Vagina (tissue), 2 donors: ENCODE results near the gene PPRC1. TPM values are rescaled to one million over a fixed set of nuclear protein-coding genes. Genes with fewer than 3 reads are reported as not detected.

Source experiments
- DNase-seq, 2 donors: peaks; one replicate each; pipeline ENCODE4 v3.0.0-alpha.2; 2017; ENCODE audit errors: extremely low spot score in 2 of 2
- H3K27ac ChIP-seq: fragments of 200-600 bp; sonication (generic); one replicate; pipeline ENCODE4 v1.5.1; 2019
- H3K27me3 ChIP-seq: fragments of 200-600 bp; sonication (generic); one replicate; pipeline ENCODE4 v1.5.1; 2019
- H3K36me3 ChIP-seq, 2 donors: fragments of 200-600 bp; sonication (generic); one replicate each; pipeline ENCODE4 v1.5.1; 2017 to 2019
- H3K4me1 ChIP-seq: fragments of 200-600 bp; sonication (generic); one replicate; pipeline ENCODE4 v1.5.1; 2019
- H3K4me3 ChIP-seq, 2 donors: fragments of 200-600 bp; sonication (generic); 1 replicate in 1 of 2; 2 replicates in 1 of 2; pipeline ENCODE4 v1.5.1; 2016 to 2019
- H3K9me3 ChIP-seq: fragments of 200-600 bp; sonication (generic); one replicate; pipeline ENCODE4 v1.5.1; 2019
- CTCF ChIP-seq, 3 experiments: fragments of 450-650 bp in 2 of 3; fragments of 200-600 bp in 1 of 3; sonication (generic) in 1 of 3; IDR thresholded peaks; one replicate each; pipeline ENCODE4 v1.5.1; 2017 to 2019; ENCODE audit warnings: antibody characterized with exemption in 3 of 3, mild to moderate bottlenecking in 2 of 3, moderate library complexity in 2 of 3
- POLR2A ChIP-seq, 2 donors: fragments of 450-650 bp; IDR thresholded peaks; one replicate each; pipeline ENCODE4 v1.6.1; 2017; ENCODE audit warnings: antibody characterized with exemption in 2 of 2, mild to moderate bottlenecking in 2 of 2, moderate library complexity in 2 of 2
- POLR2AphosphoS5 ChIP-seq, 2 donors: sonication (generic); formaldehyde crosslinking; IDR thresholded peaks; one replicate each; pipeline ENCODE4 v1.9.0; 2017; ENCODE audit warnings: antibody characterized with exemption in 2 of 2, mild to moderate bottlenecking in 2 of 2, low read depth in 1 of 2; ENCODE audit not compliant: insufficient read depth in 1 of 2
- intact Hi-C: fragments of 100-400 bp; cut with DNase I; formaldehyde crosslinking; loops from one replicate; pipeline ENCODE4 v1.15.1; 2023
- total RNA-seq: library from RNA; depleted of rRNA; stranded (reverse); fragments of >200 nt; gene quantifications from one replicate; pipeline ENCODE4 v1.2.3, GENCODE V29; 2016

PPRC1 gene
- total RNA-seq, 1 donor from 2014 or later: 29.5 TPM

GRCh38 chr10:102117391-102118159 lies 15.3 kb upstream of the PPRC1 start:
- peak overlapping the region; percentile 99 for H3K27ac ChIP-seq
- peak in 1 of 2 donors; percentile 93 for DNase-seq
- no peaks in the 10 kb centered on the region for H3K9me3 ChIP-seq
- TF ChIP-seq POLR2AphosphoS5 (IDR thresholded peaks at IDR 0.05; ENCODE audit: insufficient read depth in 1 of 2, low read depth in 1 of 2) (peak; percentile 35 to 81), POLR2A (IDR thresholded peaks at IDR 0.05) (peak in 1 of 2 donors; percentile 30), CTCF (IDR thresholded peaks at IDR 0.05) (no peak)
- intact Hi-C loops: no loop called here
- peak overlapping the region; percentile 64 to 69 for H3K4me3 ChIP-seq
- H3K36me3 ChIP-seq: no peaks in the 10 kb centered on the region
- H3K27me3 ChIP-seq: no peaks in the 10 kb centered on the region
- H3K4me1 ChIP-seq: peaks cover 81% of the 10 kb centered on the region

DNA sequence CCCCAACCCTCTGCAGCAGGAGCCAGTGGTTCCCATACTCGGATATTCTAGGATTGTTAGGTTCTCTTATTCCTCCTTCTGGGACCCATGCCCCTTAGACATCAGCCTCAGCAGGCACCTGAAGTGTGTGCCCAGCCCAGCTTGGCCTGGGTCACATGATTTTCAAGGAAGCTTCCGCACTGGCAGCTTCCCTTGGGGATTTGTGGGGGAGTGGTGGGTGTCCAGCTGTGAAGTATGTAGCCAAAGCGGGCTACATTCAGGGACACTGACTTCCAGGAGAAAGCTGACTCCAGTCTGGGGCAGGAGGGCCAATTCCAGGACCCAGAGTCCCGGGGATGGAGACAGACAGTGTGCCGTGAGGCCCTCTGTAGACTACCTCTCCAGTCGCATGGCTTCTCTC lies 14.0 kb upstream of the PPRC1 start:
- no peaks in the 10 kb centered on the region for H3K36me3 ChIP-seq
- no peak for DNase-seq
- peaks cover 70% of the 10 kb centered on the region for H3K4me1 ChIP-seq
- no peaks in the 10 kb centered on the region for H3K27me3 ChIP-seq
- H3K27ac ChIP-seq: peak overlapping the region; percentile 99
- no peaks in the 10 kb centered on the region for H3K9me3 ChIP-seq
- H3K4me3 ChIP-seq: peak overlapping the region; percentile 64 to 69
- TF ChIP-seq CTCF (IDR thresholded peaks at IDR 0.05) (no peak), POLR2A (IDR thresholded peaks at IDR 0.05) (no peak), POLR2AphosphoS5 (IDR thresholded peaks at IDR 0.05; ENCODE audit: insufficient read depth in 1 of 2, low read depth in 1 of 2) (peak in 1 of 2 donors; percentile 29)
- intact Hi-C loops: no loop called here

GRCh38 chr10:102119417-102120141 lies 13.3 kb upstream of the PPRC1 start:
- Histone ChIP-seq H3K36me3 (no peaks in the 10 kb centered on the region), H3K9me3 (no peaks in the 10 kb centered on the region), H3K27ac (peak overlapping the region; percentile 99), H3K27me3 (no peaks in the 10 kb centered on the region), H3K4me1 (peaks cover 66% of the 10 kb centered on the region), H3K4me3 (peak overlapping the region; percentile 64 to 69)
- TF ChIP-seq POLR2A (IDR thresholded peaks at IDR 0.05) (peak in 1 of 2 donors; percentile 37), CTCF (IDR thresholded peaks at IDR 0.05) (no peak), POLR2AphosphoS5 (IDR thresholded peaks at IDR 0.05; ENCODE audit: insufficient read depth in 1 of 2, low read depth in 1 of 2) (no peak)
- DNase-seq: peak in 1 of 2 donors; percentile 95
- intact Hi-C loops: no loop called here

DNA sequence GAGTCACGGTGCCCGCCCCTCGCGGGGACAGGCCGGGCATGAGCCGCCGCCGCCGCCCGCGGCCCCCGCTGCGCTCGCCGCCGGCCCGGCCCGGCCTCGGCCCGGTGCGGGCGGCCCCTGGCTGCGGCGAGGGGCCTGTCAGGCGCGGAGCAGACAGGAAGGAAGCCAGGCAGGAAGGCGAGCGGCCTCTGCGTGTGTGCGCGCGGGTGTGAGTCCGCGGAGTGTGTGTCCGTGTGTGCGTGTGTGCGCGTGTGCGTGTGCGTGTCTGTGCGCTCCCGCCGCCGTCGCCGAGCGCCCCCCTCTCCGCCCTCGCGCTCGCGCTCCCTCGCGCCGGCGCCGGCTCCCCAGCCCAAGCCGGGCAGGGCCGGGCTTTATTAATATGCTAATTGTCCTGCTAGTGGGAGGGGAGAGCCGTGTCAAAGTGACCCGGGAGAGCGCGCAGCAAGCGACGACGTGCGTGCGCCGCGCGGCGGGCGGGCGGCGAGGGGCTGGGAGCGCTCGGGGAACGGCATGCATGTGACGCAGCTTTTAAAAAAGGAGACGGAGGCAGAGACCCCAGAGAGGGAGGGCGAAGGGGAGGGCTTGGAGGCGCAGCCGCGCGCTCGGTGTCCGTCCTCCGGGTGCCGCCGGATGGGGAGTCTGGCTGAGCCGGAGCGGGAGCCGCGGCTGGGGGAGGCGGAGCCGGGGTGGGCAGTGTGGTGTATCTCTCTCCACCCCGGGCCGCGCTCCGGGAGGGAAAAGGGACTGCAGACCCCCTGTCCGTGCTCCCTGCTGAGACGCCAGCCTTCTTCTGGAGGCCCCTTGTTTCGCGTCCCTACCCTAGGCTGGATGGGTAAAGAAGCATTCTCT lies 12.5 kb upstream of the PPRC1 start, which contains the start of gene LDB1:
LDB1 (minus strand) TSS at position 227 of the 849 bp plus-strand sequence. CDS start 258 bp downstream, outside the sequence.
- Histone ChIP-seq H3K27ac (peak within 1 kb of the TSS; percentile 99), H3K4me3 (peak within 1 kb of the TSS; percentile 64 to 69), H3K27me3 (no peaks in the 10 kb centered on the region), H3K36me3 (no peaks in the 10 kb centered on the region), H3K4me1 (peaks cover 61% of the 10 kb centered on the region), H3K9me3 (no peaks in the 10 kb centered on the region)
- intact Hi-C loops: no loop called here
- TF ChIP-seq POLR2A (IDR thresholded peaks at IDR 0.05) (peak; percentile 80 to 88), CTCF (IDR thresholded peaks at IDR 0.05) (no peak), POLR2AphosphoS5 (IDR thresholded peaks at IDR 0.05; ENCODE audit: insufficient read depth in 1 of 2, low read depth in 1 of 2) (peak in 1 of 2 donors; percentile 96)
- DNase-seq: no peak
